Calu3 (cell line): ENCODE results near the gene RIOX2. TPM values are rescaled to one million over a fixed set of nuclear protein-coding genes. Genes with fewer than 3 reads are reported as not detected.
A peak's percentile ranks its signal among the peaks of the same experiment; 100 is the strongest.
"Not testable (repeated sequence)": the region's sequence is repeated elsewhere in the genome, so short reads cannot be mapped to it uniquely, and the experiment has no call there.

Source experiments
- BruUV-seq: library from RNA; stranded (reverse); fragments of 400-500 nt; replicated peaks from 2 replicates; lab custom pipeline; 2021; lab: Mats Ljungman, UMichigan
- CTCF ChIA-PET: fragments of 300-600 bp; sonication (Branson Sonifier 250); formaldehyde crosslinking; loops from one replicate; lab custom pipeline; 2022; ENCODE audit warnings: antibody characterized with exemption; lab: Charles Lee
- DNase-seq: peaks from one replicate; pipeline ENCODE4 v3.0.0; 2022
- H3K27ac Mint-ChIP-seq: one replicate; pipeline ENCODE4 v1.8.0; 2022; ENCODE audit warnings: mixed read lengths; ENCODE audit not compliant: unreplicated experiment
- H3K27me3 Mint-ChIP-seq: one replicate; pipeline ENCODE4 v1.8.0; 2022; ENCODE audit warnings: mixed read lengths; ENCODE audit not compliant: unreplicated experiment
- H3K36me3 Mint-ChIP-seq: one replicate; pipeline ENCODE4 v1.8.0; 2022; ENCODE audit warnings: mild to moderate bottlenecking, moderate library complexity, mixed read lengths; ENCODE audit not compliant: insufficient read depth, unreplicated experiment
- H3K4me1 Mint-ChIP-seq: one replicate; pipeline ENCODE4 v1.8.0; 2022; ENCODE audit warnings: mild to moderate bottlenecking, low read depth, mixed read lengths; ENCODE audit not compliant: unreplicated experiment
- H3K4me3 Mint-ChIP-seq: one replicate; pipeline ENCODE4 v1.8.0; 2022; ENCODE audit warnings: mild to moderate bottlenecking, low read depth, moderate library complexity, mixed read lengths; ENCODE audit not compliant: unreplicated experiment
- H3K9me3 Mint-ChIP-seq: one replicate; pipeline ENCODE4 v1.8.0; 2022; ENCODE audit warnings: low read depth, mixed read lengths; ENCODE audit not compliant: unreplicated experiment
- CTCF ChIP-seq: fragments of 200-600 bp; IDR thresholded peaks from one replicate; pipeline ENCODE4 v1.8.0; 2022; ENCODE audit warnings: antibody characterized with exemption; ENCODE audit not compliant: unreplicated experiment
- intact Hi-C: fragments of 100-400 bp; cut with micrococcal nuclease; formaldehyde crosslinking; loops from one replicate; pipeline ENCODE4 v1.10.0; 2022; ENCODE audit not compliant: unreplicated experiment
- total RNA-seq: library from RNA; stranded (reverse); gene quantifications from 2 replicates; pipeline ENCODE4 v1.2.3, GENCODE V29; 2022

Gene RIOX2
- total RNA-seq, 1 experiment from 2014 or later: 32.1 TPM

- TF ChIP-seq CTCF: no peak
- no peaks in the 10 kb centered on the region for H3K9me3 Mint-ChIP-seq
- no peaks in the 10 kb centered on the region for H3K27me3 Mint-ChIP-seq
- H3K4me3 Mint-ChIP-seq: no peak overlapping the region
- BruUV-seq: no TSS peak
- no peaks in the 10 kb centered on the region for H3K4me1 Mint-ChIP-seq
- intact Hi-C loops: no loop called here
- H3K27ac Mint-ChIP-seq: no peak overlapping the region
- H3K36me3 Mint-ChIP-seq: no peaks in the 10 kb centered on the region
- no peak for DNase-seq
- CTCF ChIA-PET: no interaction called here
These were observed 55.7 kb downstream of the RIOX2 start for GRCh38 chr3:97916576-97916975.

GRCh38 chr3:97914388-97914787 is 57.8 kb downstream of the RIOX2 start:
- Mint-ChIP-seq H3K4me1 (no peaks in the 10 kb centered on the region), H3K9me3 (no peaks in the 10 kb centered on the region), H3K4me3 (no peak overlapping the region), H3K27me3 (no peaks in the 10 kb centered on the region), H3K36me3 (peaks cover 6% of the 10 kb centered on the region), H3K27ac (no peak overlapping the region)
- CTCF ChIA-PET: no interaction called here
- intact Hi-C loops: no loop called here
- BruUV-seq: no TSS peak
- no peak for TF ChIP-seq CTCF
- no peak for DNase-seq

GRCh38 chr3:97911459-97911858 is 60.8 kb downstream of the RIOX2 start:
- intact Hi-C loops: no loop called here
- Mint-ChIP-seq H3K4me3 (no peak overlapping the region), H3K9me3 (no peaks in the 10 kb centered on the region), H3K27ac (no peak overlapping the region), H3K36me3 (peaks cover 6% of the 10 kb centered on the region), H3K4me1 (no peaks in the 10 kb centered on the region), H3K27me3 (no peaks in the 10 kb centered on the region)
- TF ChIP-seq CTCF: no peak
- CTCF ChIA-PET: no interaction called here
- no TSS peak for BruUV-seq
- DNase-seq: no peak

- Mint-ChIP-seq H3K4me3 (peak overlapping the region; percentile 58), H3K27ac (no peak overlapping the region), H3K36me3 (peaks cover 6% of the 10 kb centered on the region), H3K4me1 (no peaks in the 10 kb centered on the region), H3K9me3 (no peaks in the 10 kb centered on the region), H3K27me3 (no peaks in the 10 kb centered on the region)
- TF ChIP-seq CTCF: no peak
- CTCF ChIA-PET: no interaction called here
- DNase-seq: no peak
- no TSS peak for BruUV-seq
- intact Hi-C loops: no loop called here
These were observed 61.3 kb downstream of the RIOX2 start for GRCh38 chr3:97910931-97911351.

- H3K9me3 Mint-ChIP-seq, BruUV-seq, H3K36me3 Mint-ChIP-seq, H3K4me1 Mint-ChIP-seq, CTCF ChIA-PET, H3K27me3 Mint-ChIP-seq, intact Hi-C loops, H3K27ac Mint-ChIP-seq: not testable (repeated sequence)
- DNase-seq: peak; percentile 4
- H3K4me3 Mint-ChIP-seq: peak overlapping the region; percentile 58
These were observed 61.9 kb downstream of the RIOX2 start for GRCh38 chr3:97910236-97910831.

GRCh38 chr3:97909830-97910229 is 62.4 kb downstream of the RIOX2 start:
- peak overlapping the region; percentile 58 for H3K4me3 Mint-ChIP-seq
- CTCF ChIA-PET, intact Hi-C loops, H3K27ac Mint-ChIP-seq, H3K9me3 Mint-ChIP-seq, DNase-seq, BruUV-seq, H3K4me1 Mint-ChIP-seq, H3K36me3 Mint-ChIP-seq, H3K27me3 Mint-ChIP-seq: not testable (repeated sequence)
